ENCODE results near the gene GRP. TPM values are rescaled to one million over a fixed set of nuclear protein-coding genes. Genes with fewer than 3 reads are reported as not detected.

GRP gene
- total RNA-seq, 3 donors from 2014 or later = not detected

DNA sequence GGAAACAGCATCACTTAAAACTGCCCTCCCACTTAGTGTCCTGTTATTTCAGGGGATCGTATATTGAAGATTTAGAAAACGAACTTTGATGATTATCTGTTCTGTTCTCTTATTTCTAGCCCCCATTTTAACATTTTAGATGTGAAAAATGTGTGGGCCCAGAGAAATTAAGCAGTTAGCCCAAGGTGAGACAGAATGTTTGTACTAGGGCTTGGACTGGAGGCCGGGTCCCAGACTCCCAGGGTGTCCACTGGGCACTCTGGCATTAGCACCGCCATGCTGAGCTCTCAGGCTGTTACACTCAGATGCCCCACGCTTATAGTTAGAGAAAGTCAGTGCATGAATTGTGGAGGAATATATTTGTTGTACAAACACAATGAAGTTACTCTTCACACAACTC lies 58.8 kb downstream of the GRP start:
- peaks cover 72% of the 10 kb centered on the region for H3K27me3 Mint-ChIP-seq (ENCODE audit: low read depth)

DNA sequence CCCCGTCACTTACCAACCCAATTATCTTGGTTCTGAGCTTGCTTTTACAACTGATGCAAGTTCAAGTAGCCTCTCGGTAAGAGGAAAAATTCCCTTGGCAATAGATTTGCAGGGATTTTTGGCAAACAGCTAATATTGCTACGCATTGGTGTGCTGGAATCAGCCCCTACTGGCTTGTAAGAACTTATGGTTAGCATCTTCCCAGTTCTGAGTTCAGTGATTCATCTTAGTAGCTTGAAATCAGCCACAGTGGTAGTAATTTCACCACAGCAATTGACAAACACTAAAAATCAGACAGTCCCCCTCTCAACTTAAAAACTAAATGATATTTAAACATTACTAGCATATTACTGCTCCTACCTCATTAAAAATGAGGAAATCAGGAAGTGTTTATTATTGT lies 59.2 kb downstream of the GRP start:
- Mint-ChIP-seq H3K4me3 (no peak overlapping the region), H3K27me3 (ENCODE audit: low read depth) (peaks cover 72% of the 10 kb centered on the region), H3K4me1 (ENCODE audit: low read depth) (peaks cover 4% of the 10 kb centered on the region), H3K36me3 (ENCODE audit: insufficient read depth) (no peaks in the 10 kb centered on the region), H3K9me3 (no peaks in the 10 kb centered on the region)
- ATAC-seq (no peak), DNase-seq (no peak)

More for the DNA sequence above, 58.8 kb downstream of the GRP start:
- no peaks in the 10 kb centered on the region for H3K9me3 Mint-ChIP-seq
- ATAC-seq = no peak
- H3K36me3 Mint-ChIP-seq (ENCODE audit: insufficient read depth) = no peaks in the 10 kb centered on the region
- no peak overlapping the region for H3K4me3 Mint-ChIP-seq
- no peak for DNase-seq
- peaks cover 4% of the 10 kb centered on the region for H3K4me1 Mint-ChIP-seq (ENCODE audit: low read depth)

DNA sequence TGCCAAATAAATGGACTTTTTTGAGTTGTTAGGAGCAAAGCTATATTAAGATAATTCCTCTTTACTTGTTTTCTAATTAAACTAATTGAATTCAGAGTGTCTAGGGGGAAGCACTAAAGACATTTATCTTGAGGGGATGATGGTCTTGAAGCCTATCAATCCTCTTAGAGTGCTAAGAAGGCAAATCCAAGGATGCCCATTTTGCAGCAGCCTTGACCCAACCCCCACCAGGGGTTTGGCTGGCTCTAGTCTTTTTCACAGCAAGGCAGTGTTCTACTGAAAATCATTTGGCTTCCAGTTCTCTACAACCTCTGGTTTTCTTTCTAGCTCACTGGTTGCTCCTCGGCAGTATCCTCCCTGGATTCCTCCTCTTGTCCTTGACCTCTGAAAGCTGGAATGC lies 59.8 kb downstream of the GRP start:
- Mint-ChIP-seq H3K36me3 (ENCODE audit: insufficient read depth) (no peaks in the 10 kb centered on the region), H3K9me3 (no peaks in the 10 kb centered on the region), H3K4me3 (no peak overlapping the region), H3K27me3 (ENCODE audit: low read depth) (peaks cover 71% of the 10 kb centered on the region), H3K4me1 (ENCODE audit: low read depth) (peaks cover under 1% of the 10 kb centered on the region)
- ATAC-seq = no peak
- DNase-seq = no peak

Other genes starting within 250 kb of the GRP start
- gene SEC11C, start 80.3 kb upstream of the GRP start, total RNA-seq = 100 to 1,000 TPM; 126 to 152 (median 134) TPM
- not detected for gene RAX, start 53.3 kb downstream of the GRP start, total RNA-seq
- gene CPLX4, start 98.5 kb downstream of the GRP start, total RNA-seq = not detected
- gene LMAN1, start 139.1 kb downstream of the GRP start, total RNA-seq = 100 to 1,000 TPM; 106 to 130 (median 116) TPM

All from activated T-cell treated with anti-CD3 and anti-CD28 coated beads, Interleukin-2, amount 50 U/mL, for 4 hours (primary cell).